ENCODE results near the gene RCBTB1. TPM values are rescaled to one million over a fixed set of nuclear protein-coding genes. Genes with fewer than 3 reads are reported as not detected.
"Not testable (repeated sequence)": the region's sequence is repeated elsewhere in the genome, so short reads cannot be mapped to it uniquely, and the experiment has no call there.

RCBTB1 gene
- total RNA-seq, 1 donor from 2014 or later, result 24.9 TPM

GRCh38 chr13:49569993-49570689, 15.2 kb downstream of the RCBTB1 start:
- intact Hi-C loops (cut with DNase I), result no loop called here
- no peaks in the 10 kb centered on the region for H3K4me1 ChIP-seq
- peaks cover 13% of the 10 kb centered on the region for H3K36me3 ChIP-seq
- TF ChIP-seq CTCF (IDR thresholded peaks at IDR 0.05), result no peak
- no peaks in the 10 kb centered on the region for H3K27me3 ChIP-seq (ENCODE audit: low read depth)
- no peaks in the 10 kb centered on the region for H3K9me3 ChIP-seq
- ATAC-seq, result peak in 1 of 2 donors; percentile 25
- DNase-seq, result no peak
- H3K27ac ChIP-seq, result no peak overlapping the region
- H3K4me3 ChIP-seq, result no peak overlapping the region

- ATAC-seq (no peak), DNase-seq (no peak)
- intact Hi-C loops (cut with DNase I), result no loop called here
- Histone ChIP-seq H3K4me1 (no peaks in the 10 kb centered on the region), H3K36me3 (peaks cover 22% of the 10 kb centered on the region), H3K27me3 (ENCODE audit: low read depth) (no peaks in the 10 kb centered on the region), H3K4me3 (no peak overlapping the region), H3K27ac (no peak overlapping the region), H3K9me3 (no peaks in the 10 kb centered on the region)
- no peak for TF ChIP-seq CTCF (IDR thresholded peaks at IDR 0.05)
These were observed 17.9 kb downstream of the RCBTB1 start for GRCh38 chr13:49567491-49567890.

GRCh38 chr13:49566461-49566860, 18.9 kb downstream of the RCBTB1 start:
- H3K4me1 ChIP-seq, result no peaks in the 10 kb centered on the region
- H3K9me3 ChIP-seq, result no peaks in the 10 kb centered on the region
- no peak overlapping the region for H3K27ac ChIP-seq
- ATAC-seq (no peak), DNase-seq (no peak)
- H3K27me3 ChIP-seq (ENCODE audit: low read depth), result no peaks in the 10 kb centered on the region
- peaks cover 22% of the 10 kb centered on the region for H3K36me3 ChIP-seq
- no peak overlapping the region for H3K4me3 ChIP-seq
- TF ChIP-seq CTCF (IDR thresholded peaks at IDR 0.05), result no peak
- intact Hi-C loops (cut with DNase I), result no loop called here

- H3K27me3 ChIP-seq (ENCODE audit: low read depth); H3K9me3 ChIP-seq; DNase-seq; H3K27ac ChIP-seq; ATAC-seq; H3K4me3 ChIP-seq; H3K4me1 ChIP-seq; intact Hi-C loops (cut with DNase I): not testable (repeated sequence)
- H3K36me3 ChIP-seq, result peaks cover 22% of the 10 kb centered on the region
These were observed 19.9 kb downstream of the RCBTB1 start for GRCh38 chr13:49565461-49565860.

GRCh38 chr13:49563516-49563915, 21.8 kb downstream of the RCBTB1 start:
- Histone ChIP-seq H3K4me3 (no peak overlapping the region), H3K27me3 (ENCODE audit: low read depth) (no peaks in the 10 kb centered on the region), H3K36me3 (peaks cover 37% of the 10 kb centered on the region), H3K9me3 (no peaks in the 10 kb centered on the region), H3K27ac (no peak overlapping the region), H3K4me1 (peaks cover 9% of the 10 kb centered on the region)
- no peak for TF ChIP-seq CTCF (IDR thresholded peaks at IDR 0.05)
- intact Hi-C loops (cut with DNase I), result no loop called here
- DNase-seq, result no peak
- no peak for ATAC-seq

GRCh38 chr13:49561062-49561410, 24.3 kb downstream of the RCBTB1 start:
- H3K36me3 ChIP-seq, result peaks cover 45% of the 10 kb centered on the region
- H3K4me3 ChIP-seq, result no peak overlapping the region
- H3K9me3 ChIP-seq, result no peaks in the 10 kb centered on the region
- peaks cover 9% of the 10 kb centered on the region for H3K4me1 ChIP-seq
- no peak overlapping the region for H3K27ac ChIP-seq
- H3K27me3 ChIP-seq (ENCODE audit: low read depth), result no peaks in the 10 kb centered on the region
- TF ChIP-seq CTCF (IDR thresholded peaks at IDR 0.05), result no peak
- no peak for DNase-seq
- intact Hi-C loops (cut with DNase I), result no loop called here
- ATAC-seq, result peak; percentile 69 to 83
